DMS53 treated with DMSO at 0.1 percent for 48 hours (cell line): ENCODE results near the gene KRTAP9-9.
"Not testable (repeated sequence)": the region's sequence is repeated elsewhere in the genome, so short reads cannot be mapped to it uniquely, and the experiment has no call there.

ENCODE experiments used
- DNase-seq: peaks from one replicate; lab custom pipeline; 2025; ENCODE audit not compliant: unreplicated experiment; lab: John Stamatoyannopoulos, UW

Gene KRTAP9-9

DNA sequence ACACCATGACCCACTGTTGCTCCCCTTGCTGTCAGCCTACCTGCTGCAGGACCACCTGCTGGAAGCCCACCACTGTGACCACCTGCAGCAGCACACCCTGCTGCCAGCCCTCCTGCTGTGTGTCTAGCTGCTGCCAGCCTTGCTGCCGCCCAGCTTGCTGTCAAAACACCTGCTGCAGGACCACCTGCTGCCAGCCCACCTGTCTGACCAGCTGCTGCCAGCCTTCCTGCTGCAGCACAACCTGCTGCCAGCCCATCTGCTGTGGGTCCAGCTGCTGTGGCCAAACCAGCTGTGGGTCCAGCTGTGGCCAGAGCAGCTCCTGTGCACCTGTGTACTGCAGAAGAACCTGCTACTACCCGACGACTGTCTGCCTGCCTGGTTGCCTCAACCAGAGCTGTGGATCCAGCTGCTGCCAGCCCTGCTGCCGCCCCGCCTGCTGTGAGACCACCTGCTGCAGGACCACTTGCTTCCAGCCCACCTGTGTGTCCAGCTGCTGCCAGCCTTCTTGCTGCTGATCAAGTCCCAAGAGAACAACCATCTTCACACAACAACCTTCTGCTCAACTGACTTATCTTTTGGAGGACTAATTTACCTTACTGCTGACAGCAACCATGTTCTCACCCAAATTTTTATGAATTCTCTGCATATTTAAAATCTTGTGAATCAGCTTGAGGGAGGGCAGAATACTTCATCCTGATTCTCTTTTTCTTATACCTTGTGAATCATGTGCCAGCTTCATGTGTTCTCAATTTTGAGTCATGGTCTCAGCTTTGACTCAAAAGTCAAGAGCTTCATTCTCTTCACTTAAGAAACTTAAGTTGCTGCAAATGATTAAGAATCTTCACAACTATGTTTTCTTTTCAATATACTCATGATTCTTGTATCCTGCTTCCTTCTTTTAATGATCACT is at the start of gene KRTAP9-9:
Gene KRTAP9-9 (plus strand): TSS at position 4 of the 910 bp plus-strand sequence.
- DNase-seq = not testable (repeated sequence)

GRCh38 chr17:41211845-41212466 is 43.2 kb upstream of the KRTAP9-9 start:
- peak; percentile 63 for DNase-seq

- DNase-seq = peak; percentile 74
These were observed 42.5 kb upstream of the KRTAP9-9 start for GRCh38 chr17:41212524-41213169.

DNA sequence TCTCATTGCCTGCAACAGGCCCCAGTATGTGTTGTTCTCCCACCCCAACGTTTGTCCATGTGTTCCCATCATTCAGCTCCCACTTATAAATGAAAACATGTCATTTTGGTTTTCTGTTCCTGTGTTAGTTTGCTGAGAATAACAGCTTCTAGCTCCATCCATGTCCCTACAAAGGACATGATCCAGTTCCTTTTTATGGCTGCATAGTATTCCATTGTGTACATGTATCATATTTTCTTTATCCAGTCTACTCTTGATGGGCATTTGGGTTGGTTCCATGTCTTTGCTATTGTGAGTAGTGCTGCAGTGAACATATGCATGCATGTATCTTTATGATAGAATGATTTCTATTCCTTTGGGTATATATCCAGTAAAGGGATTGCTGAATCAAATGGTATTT is 39.5 kb upstream of the KRTAP9-9 start:
- DNase-seq = no peak

- no peak for DNase-seq
These were observed 31.4 kb upstream of the KRTAP9-9 start for GRCh38 chr17:41223821-41224220.

DNA sequence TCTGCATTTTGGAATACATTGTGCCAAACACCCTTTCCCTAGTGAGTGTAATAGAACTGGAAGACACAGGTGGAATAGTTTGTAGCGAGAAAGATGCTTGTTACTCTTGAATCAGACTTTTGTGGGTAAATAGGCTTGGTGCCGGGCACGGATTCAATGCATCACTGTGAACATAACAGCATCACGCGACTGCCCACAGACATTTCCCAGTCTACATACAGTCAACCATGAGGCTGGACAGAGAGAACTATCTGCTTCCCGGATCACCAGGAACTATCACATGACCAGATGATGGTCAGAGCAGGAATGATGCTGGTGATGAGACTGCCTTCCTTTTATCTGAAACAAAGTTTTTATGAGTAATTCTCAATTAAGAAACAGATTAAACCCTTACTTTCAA is 29.1 kb upstream of the KRTAP9-9 start:
- DNase-seq = no peak

DNA sequence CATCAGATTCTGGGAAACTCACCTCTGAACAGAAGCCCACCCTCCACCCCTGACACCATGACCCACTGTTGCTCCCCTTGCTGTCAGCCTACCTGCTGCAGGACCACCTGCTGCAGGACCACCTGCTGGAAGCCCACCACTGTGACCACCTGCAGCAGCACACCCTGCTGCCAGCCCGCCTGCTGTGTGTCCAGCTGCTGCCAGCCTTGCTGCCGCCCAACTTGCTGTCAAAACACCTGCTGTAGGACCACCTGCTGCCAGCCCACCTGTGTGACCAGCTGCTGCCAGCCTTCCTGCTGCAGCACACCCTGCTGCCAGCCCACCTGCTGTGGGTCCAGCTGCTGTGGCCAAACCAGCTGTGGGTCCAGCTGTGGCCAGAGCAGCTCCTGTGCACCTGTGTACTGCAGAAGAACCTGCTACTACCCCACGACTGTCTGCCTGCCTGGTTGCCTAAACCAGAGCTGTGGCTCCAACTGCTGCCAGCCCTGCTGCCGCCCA is 28.5 kb upstream of the KRTAP9-9 start, which contains the start of gene KRTAP9-2:
Gene KRTAP9-2 (plus strand): TSS at position 51 of the 498 bp plus-strand sequence. CDS start 7 bp downstream, at position 58.
- not testable (repeated sequence) for DNase-seq

DNA sequence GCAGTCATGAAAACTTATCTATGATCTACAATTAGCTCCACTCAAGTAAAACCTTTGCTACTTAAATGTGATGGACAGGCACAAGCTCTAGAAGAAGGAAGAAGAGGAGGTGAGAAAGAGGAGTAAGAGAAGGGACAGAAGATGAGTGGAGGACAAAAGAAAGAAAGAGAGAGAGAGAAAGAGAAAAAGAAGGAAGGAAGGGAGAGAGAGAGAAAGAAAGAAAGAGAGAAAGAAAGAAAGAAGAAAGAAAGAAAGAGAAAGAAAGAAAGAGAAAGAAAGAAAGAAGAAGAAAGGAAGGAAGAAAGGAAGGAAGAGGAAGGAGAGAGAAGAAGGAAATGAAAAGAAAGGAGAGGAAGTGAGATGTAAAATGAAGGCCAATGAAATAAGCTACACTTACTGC is 25.1 kb upstream of the KRTAP9-9 start:
- no peak for DNase-seq

- no peak for DNase-seq
These were observed 23.5 kb upstream of the KRTAP9-9 start for GRCh38 chr17:41231731-41232130.

GRCh38 chr17:41232399-41233105 is 22.6 kb upstream of the KRTAP9-9 start, which contains the start of gene KRTAP9-3:
KRTAP9-3 (plus strand) TSS chr17:41232449; CDS start chr17:41232502, 53 bp downstream.
- DNase-seq = not testable (repeated sequence)

DNA sequence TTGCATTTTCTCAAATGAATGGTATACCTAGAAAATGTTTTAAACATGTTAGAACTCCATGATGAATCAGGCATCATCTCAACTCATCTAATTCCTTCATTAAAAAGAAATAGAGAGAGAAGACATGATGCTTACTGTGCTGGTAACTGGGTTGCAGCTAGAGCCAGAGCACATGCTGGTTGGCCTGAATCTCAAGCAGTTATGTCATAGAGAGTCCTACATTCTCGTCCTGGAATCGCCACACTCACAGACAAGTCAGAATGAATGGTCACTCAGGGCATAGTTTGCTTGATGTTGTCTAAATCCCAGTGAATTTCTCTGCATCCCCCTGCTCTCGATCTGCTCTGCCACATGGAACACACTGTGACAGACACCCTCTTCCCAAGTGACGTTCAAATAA is 18.1 kb upstream of the KRTAP9-9 start:
- DNase-seq = not testable (repeated sequence)

GRCh38 chr17:41237949-41238437 is 17.2 kb upstream of the KRTAP9-9 start, which contains the start of gene KRTAP9-8:
KRTAP9-8 (plus strand) TSS chr17:41237999; CDS start chr17:41238052, 53 bp downstream.
- DNase-seq = not testable (repeated sequence)

GRCh38 chr17:41246995-41247787 is 8.0 kb upstream of the KRTAP9-9 start:
- not testable (repeated sequence) for DNase-seq

DNA sequence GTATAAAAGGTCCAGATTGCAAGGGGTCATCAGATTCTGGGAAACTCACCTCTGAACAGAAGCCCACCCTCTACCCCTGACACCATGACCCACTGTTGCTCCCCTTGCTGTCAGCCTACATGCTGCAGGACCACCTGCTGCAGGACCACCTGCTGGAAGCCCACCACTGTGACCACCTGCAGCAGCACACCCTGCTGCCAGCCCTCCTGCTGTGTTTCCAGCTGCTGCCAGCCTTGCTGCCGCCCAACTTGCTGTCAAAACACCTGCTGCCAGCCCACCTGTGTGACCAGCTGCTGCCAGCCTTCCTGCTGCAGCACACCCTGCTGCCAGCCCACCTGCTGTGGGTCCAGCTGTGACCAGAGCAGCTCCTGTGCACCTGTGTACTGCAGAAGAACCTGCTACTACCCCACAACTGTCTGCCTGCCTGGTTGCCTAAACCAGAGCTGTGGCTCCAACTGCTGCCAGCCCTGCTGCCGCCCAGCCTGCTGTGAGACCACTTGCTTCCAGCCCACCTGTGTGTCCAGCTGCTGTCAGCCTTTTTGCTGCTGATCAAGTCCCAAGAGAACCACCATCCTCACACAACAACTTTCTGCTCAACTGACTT is 5.4 kb upstream of the KRTAP9-9 start, which contains the start of gene KRTAP9-4:
Gene KRTAP9-4 (plus strand): TSS at position 51 of the 604 bp plus-strand sequence. CDS start 34 bp downstream, at position 85.
- DNase-seq = not testable (repeated sequence)

- DNase-seq = no peak
These were observed 3.9 kb upstream of the KRTAP9-9 start for GRCh38 chr17:41251261-41251660.

GRCh38 chr17:41254861-41255260 is 323 bp upstream of the KRTAP9-9 start:
- no peak for DNase-seq

DNA sequence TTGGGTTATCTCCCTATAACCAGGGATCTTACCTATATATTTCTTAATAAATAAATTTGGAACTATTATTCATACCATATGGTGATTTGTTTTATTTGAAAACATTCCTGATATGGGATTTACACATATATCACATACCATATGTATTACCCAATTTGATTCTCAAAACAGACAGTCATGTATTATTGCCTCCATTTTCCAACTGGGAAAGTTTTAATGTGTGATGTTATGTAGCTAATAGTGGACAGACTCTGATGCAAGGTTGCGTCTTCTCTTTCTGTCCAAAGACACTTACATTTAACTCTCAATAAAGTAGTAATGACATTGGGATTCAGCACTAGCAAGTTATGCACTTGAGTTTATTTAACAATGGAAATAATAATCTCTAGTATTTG is 1.1 kb downstream of the KRTAP9-9 start:
- DNase-seq = no peak

DNA sequence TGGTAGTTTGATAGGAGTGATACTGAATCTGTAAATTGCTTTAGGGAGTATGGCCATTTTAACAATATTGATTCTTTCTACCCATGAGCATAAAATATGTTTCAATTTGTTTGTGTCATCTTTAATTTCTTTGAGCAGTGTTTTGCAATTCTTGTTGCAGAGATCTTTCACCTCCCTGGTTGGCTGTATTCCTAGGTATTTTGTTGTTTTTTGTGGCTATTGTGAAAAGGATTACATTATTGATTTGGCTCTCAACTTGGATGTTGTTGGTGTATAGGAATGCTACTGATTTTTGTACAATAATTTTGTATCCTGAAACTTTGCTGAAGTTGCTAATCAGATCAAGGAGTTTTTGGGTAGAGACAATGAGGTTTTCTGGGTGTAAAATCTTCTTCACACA is 3.2 kb downstream of the KRTAP9-9 start:
- DNase-seq = no peak

DNA sequence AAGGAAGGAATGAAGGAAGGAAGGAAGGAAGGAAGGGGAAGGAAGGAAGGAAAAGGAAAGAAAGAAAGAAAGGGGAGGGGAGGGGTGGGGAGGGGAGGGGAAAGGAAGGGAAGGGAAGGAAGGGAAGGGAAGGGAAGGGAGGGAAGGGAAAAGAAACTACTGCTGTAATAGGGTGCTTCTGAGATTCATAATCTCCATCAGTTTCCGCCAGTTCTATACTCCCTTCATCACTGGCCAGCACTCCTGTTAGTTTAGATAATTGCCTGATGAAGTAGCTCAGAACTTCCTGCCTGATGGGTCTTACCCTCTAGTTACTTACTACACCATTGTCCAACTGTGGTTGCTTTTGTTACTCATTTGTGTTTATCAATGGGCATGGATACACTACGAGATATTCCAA is 8.0 kb downstream of the KRTAP9-9 start:
- DNase-seq = no peak
